Erythroblast (primary cell): ENCODE data around the gene VAPA.

Experiments used
- GATA1 ChIP-seq: IDR thresholded peaks from 2 replicates; pipeline ENCODE4 v1.6.1; 2011; ENCODE audit warnings: low read depth, mild to moderate bottlenecking, control low read depth, low read length, moderate library complexity
- POLR2A ChIP-seq: IDR thresholded peaks from 2 replicates; pipeline ENCODE4 v1.6.1; 2011; ENCODE audit warnings: mild to moderate bottlenecking, low read length

DNA sequence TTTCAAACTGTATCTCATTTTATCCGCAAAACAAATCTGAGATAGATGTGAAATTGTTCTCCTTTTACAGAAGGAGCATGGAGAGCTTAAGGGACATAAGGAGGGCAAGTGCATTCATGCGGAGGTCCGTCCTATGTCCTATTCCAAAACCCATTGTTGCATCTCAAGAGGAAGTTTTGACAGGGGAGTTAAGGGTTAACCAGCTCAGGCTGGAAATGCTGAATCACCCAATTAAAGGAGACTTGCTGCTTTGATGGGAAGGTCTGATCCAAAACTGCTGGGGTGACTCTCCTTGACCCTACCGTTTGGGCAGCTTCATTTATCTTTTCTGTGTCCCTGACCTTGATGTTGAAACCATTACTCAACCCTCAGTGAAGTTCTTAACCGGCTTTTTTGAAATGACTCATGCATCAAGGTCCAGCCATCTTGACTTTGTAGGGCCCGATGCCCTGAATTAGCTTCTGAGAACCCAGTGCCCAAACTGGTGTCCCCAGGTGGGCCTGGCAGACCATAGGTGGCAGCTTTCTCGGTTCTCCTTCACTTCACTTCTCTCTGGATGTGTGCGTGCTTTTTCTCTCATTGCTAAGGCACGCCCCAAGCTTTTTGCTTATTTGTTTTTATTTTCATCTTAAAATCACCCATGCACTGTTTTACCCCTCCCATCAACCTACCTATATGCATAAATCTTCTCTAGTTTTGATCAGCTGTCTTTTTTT is 43.9 kb upstream of the VAPA start:
- no peak for TF ChIP-seq POLR2A
- TF ChIP-seq GATA1 = no peak
